ENCODE results near the gene MOGAT2. TPM values are rescaled to one million over a fixed set of nuclear protein-coding genes. Genes with fewer than 3 reads are reported as not detected.

Gene MOGAT2
- total and polyA plus RNA-seq, 2 of the 13 experiments (the other 11 are each of a cell fraction or from before 2014, with no cell fraction given), result 27.2 to 27.8 TPM

DNA sequence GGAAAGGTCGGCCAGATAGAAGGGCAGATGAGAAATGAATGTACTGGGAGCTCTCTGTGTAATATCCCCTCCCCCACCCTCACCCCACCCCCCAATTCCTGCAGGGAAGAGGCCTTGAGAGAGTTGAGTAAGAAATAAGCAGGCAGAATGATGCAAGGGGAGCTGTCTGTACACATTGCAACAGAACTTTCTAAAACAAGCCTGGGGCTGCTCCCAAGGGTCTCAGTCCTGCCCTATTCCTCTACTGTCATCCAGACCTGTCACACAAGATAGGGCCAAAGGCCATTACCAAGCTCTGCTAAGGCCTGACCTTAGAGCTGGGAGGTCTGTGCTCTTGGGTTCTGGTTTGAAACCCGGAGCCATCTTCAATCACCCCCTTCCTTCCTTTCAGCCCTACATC, 45.2 kb downstream of the MOGAT2 start (continued):
- no peak for TF ChIP-seq JDP2 (CRISPR knock-in tag; IDR thresholded peaks at IDR 0.05; ENCODE audit: borderline replicate concordance)
- TF ChIP-seq TGIF2 (CRISPR knock-in tag; IDR thresholded peaks at IDR 0.05), result 0 out of 2 replicates have a peak, but pooled peaks have one; percentile 57
- TF ChIP-seq, protein P1, sequence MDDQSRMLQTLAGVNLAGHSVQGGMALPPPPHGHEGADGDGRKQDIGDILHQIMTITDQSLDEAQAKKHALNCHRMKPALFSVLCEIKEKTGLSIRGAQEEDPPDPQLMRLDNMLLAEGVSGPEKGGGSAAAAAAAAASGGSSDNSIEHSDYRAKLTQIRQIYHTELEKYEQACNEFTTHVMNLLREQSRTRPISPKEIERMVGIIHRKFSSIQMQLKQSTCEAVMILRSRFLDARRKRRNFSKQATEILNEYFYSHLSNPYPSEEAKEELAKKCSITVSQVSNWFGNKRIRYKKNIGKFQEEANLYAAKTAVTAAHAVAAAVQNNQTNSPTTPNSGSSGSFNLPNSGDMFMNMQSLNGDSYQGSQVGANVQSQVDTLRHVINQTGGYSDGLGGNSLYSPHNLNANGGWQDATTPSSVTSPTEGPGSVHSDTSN (CRISPR knock-in tag; IDR thresholded peaks at IDR 0.05; ENCODE audit: borderline replicate concordance), result no peak
- TF ChIP-seq, protein P2, sequence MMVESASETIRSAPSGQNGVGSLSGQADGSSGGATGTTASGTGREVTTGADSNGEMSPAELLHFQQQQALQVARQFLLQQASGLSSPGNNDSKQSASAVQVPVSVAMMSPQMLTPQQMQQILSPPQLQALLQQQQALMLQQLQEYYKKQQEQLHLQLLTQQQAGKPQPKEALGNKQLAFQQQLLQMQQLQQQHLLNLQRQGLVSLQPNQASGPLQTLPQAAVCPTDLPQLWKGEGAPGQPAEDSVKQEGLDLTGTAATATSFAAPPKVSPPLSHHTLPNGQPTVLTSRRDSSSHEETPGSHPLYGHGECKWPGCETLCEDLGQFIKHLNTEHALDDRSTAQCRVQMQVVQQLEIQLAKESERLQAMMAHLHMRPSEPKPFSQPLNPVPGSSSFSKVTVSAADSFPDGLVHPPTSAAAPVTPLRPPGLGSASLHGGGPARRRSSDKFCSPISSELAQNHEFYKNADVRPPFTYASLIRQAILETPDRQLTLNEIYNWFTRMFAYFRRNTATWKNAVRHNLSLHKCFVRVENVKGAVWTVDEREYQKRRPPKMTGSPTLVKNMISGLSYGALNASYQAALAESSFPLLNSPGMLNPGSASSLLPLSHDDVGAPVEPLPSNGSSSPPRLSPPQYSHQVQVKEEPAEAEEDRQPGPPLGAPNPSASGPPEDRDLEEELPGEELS (CRISPR knock-in tag; IDR thresholded peaks at IDR 0.05), result peak; percentile 67
- TF ChIP-seq MXI1 (IDR thresholded peaks at IDR 0.05; ENCODE audit: borderline replicate concordance, low read depth, low read length), result no peak
- TF ChIP-seq SNAI1 (CRISPR knock-in tag; IDR thresholded peaks at IDR 0.05; ENCODE audit: borderline replicate concordance), result no peak
- no peak for TF ChIP-seq HIVEP1 (CRISPR knock-in tag; IDR thresholded peaks at IDR 0.05)
- TF ChIP-seq FOXP1 (IDR thresholded peaks at IDR 0.05), result no peak
- peak; percentile 71 for TF ChIP-seq FOXP1 (CRISPR knock-in tag; IDR thresholded peaks at IDR 0.05)
- TF ChIP-seq PTBP1 (IDR thresholded peaks at IDR 0.05; ENCODE audit: low read depth, low read length, poor library complexity, severe bottlenecking), result no peak
- TF ChIP-seq ZBTB7B (CRISPR knock-in tag; IDR thresholded peaks at IDR 0.05), result peak; percentile 88
- TF ChIP-seq, protein P3, sequence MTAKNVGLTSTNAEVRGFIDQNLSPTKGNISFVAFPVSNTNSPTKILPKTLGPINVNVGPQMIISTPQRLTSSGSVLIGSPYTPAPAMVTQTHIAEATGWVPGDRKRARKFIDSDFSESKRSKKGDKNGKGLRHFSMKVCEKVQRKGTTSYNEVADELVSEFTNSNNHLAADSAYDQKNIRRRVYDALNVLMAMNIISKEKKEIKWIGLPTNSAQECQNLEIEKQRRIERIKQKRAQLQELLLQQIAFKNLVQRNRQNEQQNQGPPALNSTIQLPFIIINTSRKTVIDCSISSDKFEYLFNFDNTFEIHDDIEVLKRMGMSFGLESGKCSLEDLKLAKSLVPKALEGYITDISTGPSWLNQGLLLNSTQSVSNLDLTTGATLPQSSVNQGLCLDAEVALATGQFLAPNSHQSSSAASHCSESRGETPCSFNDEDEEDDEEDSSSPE (CRISPR knock-in tag; IDR thresholded peaks at IDR 0.05), result 0 out of 2 replicates have a peak, but pooled peaks have one; percentile 38
- peak; percentile 45; the same call in 1 of the 2 replicates for TF ChIP-seq YEATS2 (CRISPR knock-in tag; IDR thresholded peaks at IDR 0.05; ENCODE audit: borderline replicate concordance)
- TF ChIP-seq ZNF260 (CRISPR knock-in tag; IDR thresholded peaks at IDR 0.05; ENCODE audit: borderline replicate concordance, low read depth), result no peak
- peak; percentile 74; the same call in 1 of the 2 replicates for TF ChIP-seq HDAC2 (CRISPR knock-in tag; IDR thresholded peaks at IDR 0.05)
- no peak for TF ChIP-seq ZNF484 (CRISPR knock-in tag; IDR thresholded peaks at IDR 0.05; ENCODE audit: borderline replicate concordance, low read depth)
- TF ChIP-seq, protein P4, sequence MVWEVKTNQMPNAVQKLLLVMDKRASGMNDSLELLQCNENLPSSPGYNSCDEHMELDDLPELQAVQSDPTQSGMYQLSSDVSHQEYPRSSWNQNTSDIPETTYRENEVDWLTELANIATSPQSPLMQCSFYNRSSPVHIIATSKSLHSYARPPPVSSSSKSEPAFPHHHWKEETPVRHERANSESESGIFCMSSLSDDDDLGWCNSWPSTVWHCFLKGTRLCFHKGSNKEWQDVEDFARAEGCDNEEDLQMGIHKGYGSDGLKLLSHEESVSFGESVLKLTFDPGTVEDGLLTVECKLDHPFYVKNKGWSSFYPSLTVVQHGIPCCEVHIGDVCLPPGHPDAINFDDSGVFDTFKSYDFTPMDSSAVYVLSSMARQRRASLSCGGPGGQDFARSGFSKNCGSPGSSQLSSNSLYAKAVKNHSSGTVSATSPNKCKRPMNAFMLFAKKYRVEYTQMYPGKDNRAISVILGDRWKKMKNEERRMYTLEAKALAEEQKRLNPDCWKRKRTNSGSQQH (CRISPR knock-in tag; IDR thresholded peaks at IDR 0.05; ENCODE audit: low read depth), result no peak
- peak; percentile 47; the same call in 1 of the 2 replicates for TF ChIP-seq ELF3 (CRISPR knock-in tag; IDR thresholded peaks at IDR 0.05)
- peak; percentile 28; the same call in 1 of the 2 replicates for TF ChIP-seq ELF1 (CRISPR knock-in tag; IDR thresholded peaks at IDR 0.05)
- TF ChIP-seq ARNT (IDR thresholded peaks at IDR 0.05), result no peak
- TF ChIP-seq ZNF616 (CRISPR knock-in tag; IDR thresholded peaks at IDR 0.05; ENCODE audit: low read depth), result no peak
- TF ChIP-seq ZKSCAN5 (CRISPR knock-in tag; IDR thresholded peaks at IDR 0.05), result no peak
- TF ChIP-seq, protein P5, sequence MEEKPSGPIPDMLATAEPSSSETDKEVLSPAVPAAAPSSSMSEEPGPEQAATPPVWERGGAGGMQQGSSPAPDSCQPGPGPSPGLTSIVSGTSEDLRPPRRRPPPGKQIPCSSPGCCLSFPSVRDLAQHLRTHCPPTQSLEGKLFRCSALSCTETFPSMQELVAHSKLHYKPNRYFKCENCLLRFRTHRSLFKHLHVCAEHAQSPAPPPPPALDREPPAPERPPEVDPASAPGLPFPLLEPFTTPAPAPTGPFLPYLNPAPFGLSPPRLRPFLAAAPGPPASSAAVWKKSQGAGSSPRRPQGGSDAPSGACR (CRISPR knock-in tag; IDR thresholded peaks at IDR 0.05), result no peak
- TF ChIP-seq NR3C1 (CRISPR knock-in tag; IDR thresholded peaks at IDR 0.05), result no peak
- TF ChIP-seq ZC3H4 (CRISPR knock-in tag; IDR thresholded peaks at IDR 0.05; ENCODE audit: borderline replicate concordance), result no peak
- no peak for TF ChIP-seq SMARCE1 (IDR thresholded peaks at IDR 0.05; ENCODE audit: borderline replicate concordance)
